Measurements from ENCODE around the gene GPC6. TPM values are rescaled to one million over a fixed set of nuclear protein-coding genes. Genes with fewer than 3 reads are reported as not detected.

Gene GPC6
- polyA plus RNA-seq, 1 donor (not counting 4 experiments of a cell fraction or from before 2014, with no cell fraction given): 0.42 TPM

DNA sequence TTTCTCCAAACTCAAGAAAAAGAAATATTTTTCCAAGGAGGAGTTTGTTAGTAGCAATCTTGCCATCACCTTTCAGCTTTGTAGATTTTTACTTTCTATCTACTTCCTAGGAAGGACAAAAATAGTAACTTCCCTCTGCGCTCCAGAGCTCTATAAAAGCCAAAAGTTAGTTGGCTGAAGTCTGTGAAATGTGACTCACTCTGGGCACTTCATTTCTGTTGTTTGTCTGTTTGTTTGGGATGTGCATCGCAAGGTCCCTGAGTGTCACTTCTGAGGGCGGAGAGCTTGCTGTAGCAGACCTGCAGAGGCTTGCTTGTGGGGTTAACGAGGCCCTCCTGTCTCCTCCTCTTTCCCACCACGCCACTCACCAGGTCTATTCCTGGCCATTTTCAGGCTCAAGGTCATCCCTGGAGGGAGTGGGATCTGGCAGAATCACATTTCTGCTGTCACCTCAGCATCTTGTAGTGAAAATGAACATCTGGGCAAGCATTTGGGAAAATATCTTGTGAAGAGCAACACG is 307.6 kb downstream of the GPC6 start:
- H4K20me1 ChIP-seq (ENCODE audit: control insufficient read depth, extremely low read depth, insufficient read depth, low read length): no peaks in the 10 kb centered on the region
- H3K4me1 ChIP-seq (ENCODE audit: control insufficient read depth, extremely low read depth, insufficient read depth, low read length): no peaks in the 10 kb centered on the region
- no peaks in the 10 kb centered on the region for H3K9me3 ChIP-seq (ENCODE audit: control insufficient read depth, low read depth, low read length)
- no peak overlapping the region for H3K27ac ChIP-seq (ENCODE audit: control insufficient read depth, insufficient read depth, low read length)
- no peaks in the 10 kb centered on the region for H3K9me1 ChIP-seq (ENCODE audit: control insufficient read depth, extremely low read depth, insufficient read depth, low read length)
- no peaks in the 10 kb centered on the region for H3K27me3 ChIP-seq (ENCODE audit: control insufficient read depth, extremely low read depth, insufficient read depth, low read length)
- no peak for FAIRE-seq
- no peak overlapping the region for H3K4me3 ChIP-seq (ENCODE audit: control insufficient read depth in 2 of 3, extremely low read depth in 1 of 3, insufficient read depth in 2 of 3, low read depth in 1 of 3, low read length in 3 of 3)
- H2AFZ ChIP-seq (ENCODE audit: control insufficient read depth, low read length): no peak overlapping the region
- no peaks in the 10 kb centered on the region for H3K36me3 ChIP-seq (ENCODE audit: control insufficient read depth in 2 of 2, extremely low read depth in 1 of 2, insufficient read depth in 2 of 2, low read length in 2 of 2)
- H3K4me2 ChIP-seq (ENCODE audit: control insufficient read depth, extremely low read depth, insufficient read depth, low read depth, low read length): no peak overlapping the region
- no peak overlapping the region for H3K9ac ChIP-seq (ENCODE audit: control insufficient read depth, extremely low read depth, insufficient read depth, low read length)
- TF ChIP-seq, protein P1, sequence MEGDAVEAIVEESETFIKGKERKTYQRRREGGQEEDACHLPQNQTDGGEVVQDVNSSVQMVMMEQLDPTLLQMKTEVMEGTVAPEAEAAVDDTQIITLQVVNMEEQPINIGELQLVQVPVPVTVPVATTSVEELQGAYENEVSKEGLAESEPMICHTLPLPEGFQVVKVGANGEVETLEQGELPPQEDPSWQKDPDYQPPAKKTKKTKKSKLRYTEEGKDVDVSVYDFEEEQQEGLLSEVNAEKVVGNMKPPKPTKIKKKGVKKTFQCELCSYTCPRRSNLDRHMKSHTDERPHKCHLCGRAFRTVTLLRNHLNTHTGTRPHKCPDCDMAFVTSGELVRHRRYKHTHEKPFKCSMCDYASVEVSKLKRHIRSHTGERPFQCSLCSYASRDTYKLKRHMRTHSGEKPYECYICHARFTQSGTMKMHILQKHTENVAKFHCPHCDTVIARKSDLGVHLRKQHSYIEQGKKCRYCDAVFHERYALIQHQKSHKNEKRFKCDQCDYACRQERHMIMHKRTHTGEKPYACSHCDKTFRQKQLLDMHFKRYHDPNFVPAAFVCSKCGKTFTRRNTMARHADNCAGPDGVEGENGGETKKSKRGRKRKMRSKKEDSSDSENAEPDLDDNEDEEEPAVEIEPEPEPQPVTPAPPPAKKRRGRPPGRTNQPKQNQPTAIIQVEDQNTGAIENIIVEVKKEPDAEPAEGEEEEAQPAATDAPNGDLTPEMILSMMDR (optimal IDR thresholded peaks at IDR 0.05 in 1 of 3, IDR thresholded peaks at IDR 0.05 in 1 of 3, conservative IDR thresholded peaks at IDR 0.05 in 1 of 3; ENCODE audit: extremely low read depth in 1 of 3, insufficient read depth in 2 of 3, low read length in 3 of 3): no peak
- TF ChIP-seq EZH2 (IDR thresholded peaks at IDR 0.05; ENCODE audit: low read length): no peak
- no peak for DNase-seq (ENCODE audit: low read depth, low spot score)
- H3K79me2 ChIP-seq (ENCODE audit: control insufficient read depth, insufficient read depth, low read length): no peaks in the 10 kb centered on the region
- dilution Hi-C loops (cut with MboI; ENCODE audit: extremely low pct_ligation_motif_present, low sequenced_read_pairs): no loop called here

DNA sequence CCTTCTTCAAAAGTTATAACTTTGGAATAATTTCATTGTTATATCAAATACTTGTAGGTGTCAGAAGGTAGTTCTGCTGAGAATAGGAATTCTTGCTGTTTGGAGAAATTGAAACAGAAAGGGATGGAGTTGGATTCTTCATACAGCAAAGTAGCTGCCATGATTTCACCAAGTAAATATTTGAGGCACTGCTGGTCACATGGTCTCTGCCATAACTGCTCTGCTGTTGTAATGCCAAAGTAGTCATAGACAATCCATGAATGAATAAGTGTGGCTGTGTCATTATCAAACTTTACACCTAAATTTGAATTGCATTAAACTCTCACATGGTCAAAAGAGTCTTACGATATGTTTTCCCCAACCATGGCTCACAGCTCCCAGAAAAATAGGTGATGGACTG is 308.6 kb downstream of the GPC6 start:
- no peaks in the 10 kb centered on the region for H3K27me3 ChIP-seq (ENCODE audit: control insufficient read depth, extremely low read depth, insufficient read depth, low read length)
- H3K4me3 ChIP-seq (ENCODE audit: control insufficient read depth in 2 of 3, extremely low read depth in 1 of 3, insufficient read depth in 2 of 3, low read depth in 1 of 3, low read length in 3 of 3): no peak overlapping the region
- no peak overlapping the region for H3K27ac ChIP-seq (ENCODE audit: control insufficient read depth, insufficient read depth, low read length)
- dilution Hi-C loops (cut with MboI; ENCODE audit: extremely low pct_ligation_motif_present, low sequenced_read_pairs): no loop called here
- H4K20me1 ChIP-seq (ENCODE audit: control insufficient read depth, extremely low read depth, insufficient read depth, low read length): no peaks in the 10 kb centered on the region
- FAIRE-seq: no peak
- no peak overlapping the region for H2AFZ ChIP-seq (ENCODE audit: control insufficient read depth, low read length)
- H3K4me1 ChIP-seq (ENCODE audit: control insufficient read depth, extremely low read depth, insufficient read depth, low read length): no peaks in the 10 kb centered on the region
- no peaks in the 10 kb centered on the region for H3K79me2 ChIP-seq (ENCODE audit: control insufficient read depth, insufficient read depth, low read length)
- no peak overlapping the region for H3K9ac ChIP-seq (ENCODE audit: control insufficient read depth, extremely low read depth, insufficient read depth, low read length)
- no peak overlapping the region for H3K4me2 ChIP-seq (ENCODE audit: control insufficient read depth, extremely low read depth, insufficient read depth, low read depth, low read length)
- DNase-seq (ENCODE audit: low read depth, low spot score): no peak
- H3K9me3 ChIP-seq (ENCODE audit: control insufficient read depth, low read depth, low read length): no peaks in the 10 kb centered on the region
- H3K36me3 ChIP-seq (ENCODE audit: control insufficient read depth in 2 of 2, extremely low read depth in 1 of 2, insufficient read depth in 2 of 2, low read length in 2 of 2): no peaks in the 10 kb centered on the region
- H3K9me1 ChIP-seq (ENCODE audit: control insufficient read depth, extremely low read depth, insufficient read depth, low read length): no peaks in the 10 kb centered on the region
- TF ChIP-seq, protein P1 (optimal IDR thresholded peaks at IDR 0.05 in 1 of 3, IDR thresholded peaks at IDR 0.05 in 1 of 3, conservative IDR thresholded peaks at IDR 0.05 in 1 of 3; ENCODE audit: extremely low read depth in 1 of 3, insufficient read depth in 2 of 3, low read length in 3 of 3): no peak
- no peak for TF ChIP-seq EZH2 (IDR thresholded peaks at IDR 0.05; ENCODE audit: low read length)

Data from keratinocyte (primary cell).